IPS-NIHi7 (cell line): ENCODE results near the gene NPAS2.

Source experiments
- DNase-seq: peaks from one replicate; pipeline ENCODE4 v3.0.0; 2012; ENCODE audit warnings: mixed read lengths; ENCODE audit errors: extremely low spot score

NPAS2 gene

DNA sequence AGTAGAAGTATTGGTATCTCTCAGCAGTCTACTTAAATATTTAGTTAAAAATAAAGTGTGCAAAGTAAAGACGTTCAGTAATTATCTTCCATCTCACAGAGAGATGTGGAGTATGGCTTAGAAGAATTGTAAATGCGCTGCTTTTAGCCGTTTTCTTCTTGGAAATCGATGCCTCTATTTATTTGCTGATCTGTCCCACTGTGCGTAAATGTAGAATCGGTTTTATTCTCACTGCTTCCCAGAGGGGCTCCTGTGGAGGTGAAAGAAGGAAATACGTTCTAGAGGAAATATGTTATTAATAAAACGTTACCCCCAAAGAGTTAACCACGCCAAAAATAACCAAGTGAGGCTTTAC is 1.9 kb downstream of the NPAS2 start:
- DNase-seq: no peak

DNA sequence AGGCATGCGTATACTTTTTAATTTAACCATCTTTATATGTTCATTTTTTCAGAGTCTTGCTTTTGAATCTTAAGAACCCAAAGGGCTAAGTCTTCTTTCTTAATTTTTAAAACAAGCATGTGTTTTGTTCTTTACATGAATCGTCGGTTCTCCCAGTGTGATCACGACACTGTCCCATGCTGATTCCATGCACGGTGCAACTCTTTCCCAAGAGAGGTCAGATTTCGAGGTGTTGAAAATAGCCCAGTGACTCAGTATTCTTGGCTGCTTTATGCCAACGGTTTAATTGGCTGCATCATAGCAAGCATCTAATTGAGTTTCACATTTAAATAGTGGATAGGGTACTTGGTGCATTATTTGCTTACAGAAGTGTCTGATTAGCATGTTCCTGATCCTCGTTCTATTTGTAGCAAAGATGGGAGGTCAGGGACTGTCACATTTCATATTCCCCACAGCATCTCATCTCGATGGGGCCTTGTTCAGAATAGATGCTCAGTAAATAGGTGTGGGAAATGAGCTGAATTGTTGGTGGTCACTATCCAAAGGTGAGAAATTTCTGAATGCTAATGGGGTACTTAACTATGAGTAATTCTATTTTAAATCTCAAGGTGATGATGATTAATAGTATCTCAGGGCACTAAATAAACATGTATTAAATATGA is 2.8 kb downstream of the NPAS2 start:
- DNase-seq: no peak

DNA sequence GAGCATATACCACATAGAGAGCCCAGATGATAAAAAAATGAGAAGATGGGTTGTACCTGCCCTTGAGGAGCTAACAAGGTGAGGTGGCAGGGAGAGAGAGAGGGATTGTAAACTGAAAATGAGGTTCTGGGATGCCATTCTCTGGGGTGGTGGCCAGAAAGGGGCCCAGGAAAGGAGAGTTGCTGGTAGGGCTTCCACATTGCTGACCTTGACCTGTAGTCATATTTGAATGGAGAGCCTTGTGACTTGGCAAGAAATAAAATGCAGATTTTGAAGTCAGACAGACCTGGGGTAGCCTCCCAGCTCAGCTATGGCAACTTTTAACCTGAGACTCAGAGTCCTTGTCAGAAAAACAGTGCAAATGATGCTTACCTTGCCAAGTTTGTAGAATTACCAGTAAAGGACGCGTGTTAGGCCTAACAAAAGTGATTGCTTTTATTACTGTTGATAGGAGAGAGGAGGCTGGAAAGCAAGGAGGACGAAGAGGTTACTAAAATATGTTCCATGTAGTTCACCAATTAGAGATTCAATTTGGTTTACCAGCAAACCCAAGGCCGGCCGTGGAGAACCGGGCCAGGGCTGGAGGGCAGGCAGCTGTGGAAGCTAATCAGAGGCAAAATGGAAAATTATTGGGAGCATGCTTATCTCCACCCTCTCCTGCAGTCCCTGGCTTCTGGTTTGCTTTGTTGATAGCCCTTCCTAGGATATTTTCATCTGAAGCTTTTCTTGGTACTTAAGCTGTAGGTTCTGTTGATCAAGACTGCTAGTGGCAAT is 3.9 kb downstream of the NPAS2 start:
- no peak for DNase-seq

DNA sequence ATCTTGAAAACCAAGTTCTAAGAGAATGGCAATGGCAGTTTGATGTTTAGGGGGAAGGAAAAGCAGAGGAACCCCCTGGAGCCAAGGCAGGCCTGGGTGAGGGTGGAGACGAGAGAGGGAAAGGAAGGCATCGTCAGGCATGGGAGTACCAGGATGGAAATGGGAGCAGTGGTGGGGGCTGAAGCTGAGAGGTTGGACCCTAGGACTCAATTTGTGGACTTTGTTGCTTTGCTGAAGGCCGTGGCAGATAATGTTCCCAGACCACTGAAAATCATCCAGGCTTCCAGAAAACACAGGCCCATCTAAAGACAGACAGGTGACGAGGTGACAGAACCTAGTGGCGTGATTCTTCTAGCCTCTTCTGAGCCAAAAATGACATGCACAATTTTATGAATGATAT is 4.9 kb downstream of the NPAS2 start:
- DNase-seq: no peak

DNA sequence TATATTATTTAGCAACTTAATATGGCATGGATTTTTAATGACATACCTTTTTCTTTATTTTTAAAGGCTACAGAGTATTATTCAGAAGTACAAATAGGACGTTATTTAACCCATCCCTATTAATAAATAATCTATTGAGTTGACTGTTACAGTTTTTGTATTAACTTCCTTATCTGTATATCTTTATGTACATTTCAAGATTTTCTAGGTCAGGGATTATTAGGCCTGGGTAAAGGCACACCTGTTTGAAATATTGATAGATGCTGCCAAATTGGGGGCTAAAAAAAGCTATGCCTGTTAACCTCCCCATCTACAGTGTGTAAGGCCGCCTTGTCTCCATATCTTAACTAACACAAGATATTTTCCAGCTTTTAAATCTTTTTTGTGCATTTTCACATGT is 6.6 kb downstream of the NPAS2 start:
- no peak for DNase-seq

DNA sequence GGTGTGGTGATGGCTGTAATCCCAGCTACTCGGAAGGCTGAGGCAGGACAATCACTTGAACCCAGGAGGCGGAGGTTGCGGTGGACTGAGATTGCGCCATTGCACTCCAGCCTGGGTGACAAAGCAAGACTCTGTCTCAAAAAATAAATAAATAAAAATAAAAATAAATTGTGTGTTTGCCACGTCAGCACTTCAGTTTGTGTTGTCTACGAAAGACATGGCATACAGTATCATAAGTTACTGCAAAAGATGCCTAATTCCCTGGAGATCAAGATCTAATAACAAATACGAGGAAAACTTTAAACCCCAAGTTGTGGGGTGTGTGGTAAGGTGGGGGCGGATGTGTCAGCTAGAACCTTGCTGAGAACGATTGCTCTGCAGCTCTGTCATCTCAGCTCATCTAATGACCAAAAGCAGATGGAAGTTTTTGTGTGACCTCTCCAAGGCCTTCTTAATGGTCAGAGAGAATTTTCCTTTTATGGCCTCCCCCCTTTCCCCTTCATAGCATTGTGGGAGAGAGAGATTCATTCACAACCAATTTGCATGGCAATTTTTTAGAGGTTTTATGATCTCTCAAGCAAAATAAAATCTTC is 11.3 kb downstream of the NPAS2 start:
- no peak for DNase-seq

DNA sequence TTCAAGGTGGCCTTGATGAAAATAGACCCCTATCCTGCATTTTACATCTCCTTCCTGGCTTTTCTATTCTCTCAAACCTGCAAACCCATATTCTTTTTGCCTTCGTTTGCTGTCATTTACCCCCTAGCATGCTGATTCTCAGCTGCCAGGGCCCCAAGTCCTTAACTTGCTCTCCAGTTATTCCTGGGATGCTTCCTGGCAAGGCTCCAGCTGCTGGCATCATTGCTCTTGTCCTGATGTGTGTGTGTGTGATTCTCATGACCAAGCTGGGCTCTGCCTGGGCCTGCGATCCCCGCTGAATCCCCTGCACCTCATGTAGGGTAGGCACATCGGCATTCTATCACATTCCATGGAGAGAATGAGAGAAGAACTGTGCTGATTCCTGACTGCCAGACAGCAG is 11.9 kb downstream of the NPAS2 start:
- no peak for DNase-seq

DNA sequence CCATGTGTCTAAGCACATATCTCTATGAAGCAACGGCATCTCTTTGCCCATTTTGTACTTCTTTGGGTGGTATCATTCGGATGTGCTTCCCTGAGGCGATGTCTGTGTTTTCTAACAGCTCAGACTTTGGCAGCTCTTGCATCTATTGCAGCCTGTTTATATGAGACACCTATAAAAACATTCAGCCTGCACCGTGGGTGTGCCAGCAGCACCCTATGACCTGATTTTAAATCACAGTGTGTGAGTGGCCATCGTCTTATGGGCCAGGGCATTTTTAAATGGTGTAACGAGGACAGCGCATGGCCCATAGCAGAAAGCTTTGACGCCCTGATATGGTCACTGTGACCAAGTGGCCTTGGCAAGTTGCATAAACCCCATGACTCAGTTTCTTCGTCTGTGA is 12.9 kb downstream of the NPAS2 start:
- no peak for DNase-seq

DNA sequence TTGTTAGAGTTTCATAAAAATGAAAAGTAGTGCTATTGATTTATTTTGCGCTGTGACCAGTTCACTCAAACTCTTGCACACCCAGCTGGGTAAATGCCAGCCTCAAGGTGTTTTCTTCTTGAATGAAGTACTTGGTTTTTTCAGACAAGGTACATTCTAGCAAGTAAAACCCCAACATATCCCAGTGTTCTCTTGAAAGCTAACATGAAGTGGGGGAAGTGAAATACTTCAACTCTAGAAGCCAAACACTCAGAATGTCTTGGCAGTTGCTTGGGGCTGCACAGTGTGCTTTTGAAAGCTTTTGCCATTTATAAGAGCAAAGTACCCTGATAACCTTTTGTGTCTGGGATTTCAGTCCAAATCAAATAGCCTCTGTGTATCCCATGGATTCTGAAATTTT is 13.4 kb downstream of the NPAS2 start:
- no peak for DNase-seq

DNA sequence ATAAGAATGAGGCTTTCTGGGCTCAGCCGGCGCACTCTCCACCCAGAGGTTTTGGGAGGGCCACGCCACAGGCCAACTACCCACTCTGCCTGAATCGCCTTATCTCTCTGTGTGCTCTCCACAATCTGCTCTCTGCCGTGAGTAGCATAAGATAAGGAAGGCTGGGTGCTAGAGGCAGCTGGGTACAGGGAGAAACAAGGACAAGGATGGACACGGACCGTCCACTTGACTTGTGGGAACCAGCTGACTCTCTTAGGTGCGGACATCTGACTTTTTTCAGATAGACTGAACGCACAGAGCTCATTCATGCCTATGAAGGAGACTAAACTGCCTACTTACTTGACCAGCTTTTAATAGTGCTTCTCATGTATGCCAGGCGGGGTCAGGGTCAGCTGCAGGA is 14.3 kb downstream of the NPAS2 start:
- no peak for DNase-seq

DNA sequence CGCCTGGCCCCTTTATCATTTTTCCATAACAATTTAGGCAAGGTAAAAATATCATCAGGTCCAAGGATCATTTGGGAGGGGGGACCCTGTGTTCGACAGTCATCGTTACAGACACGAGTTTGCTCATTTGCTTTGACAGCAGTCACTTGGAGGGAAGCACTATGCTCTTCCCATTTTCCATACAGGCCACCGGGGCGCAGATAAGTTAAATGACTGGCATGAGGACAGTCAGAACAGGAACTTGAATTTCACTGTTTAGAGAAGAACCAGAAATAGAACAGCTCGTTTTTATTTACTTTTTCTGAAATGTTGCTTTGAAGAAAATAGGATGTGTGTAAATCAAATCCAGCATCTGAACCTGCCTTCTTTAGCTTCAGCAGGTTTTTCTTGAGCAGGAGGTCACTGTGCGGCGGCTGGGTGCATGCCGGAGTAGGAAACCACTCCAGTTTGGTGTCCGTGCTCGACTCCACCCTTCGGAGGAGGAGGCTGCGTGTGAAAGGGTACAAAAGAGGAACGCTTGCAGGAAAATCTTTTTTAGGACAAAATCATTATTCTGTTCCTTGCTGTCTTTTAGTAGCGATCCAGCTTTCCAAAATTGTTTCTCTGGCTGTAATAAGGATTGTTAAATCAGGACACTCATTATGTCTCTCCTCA is 15.2 kb downstream of the NPAS2 start:
- no peak for DNase-seq

DNA sequence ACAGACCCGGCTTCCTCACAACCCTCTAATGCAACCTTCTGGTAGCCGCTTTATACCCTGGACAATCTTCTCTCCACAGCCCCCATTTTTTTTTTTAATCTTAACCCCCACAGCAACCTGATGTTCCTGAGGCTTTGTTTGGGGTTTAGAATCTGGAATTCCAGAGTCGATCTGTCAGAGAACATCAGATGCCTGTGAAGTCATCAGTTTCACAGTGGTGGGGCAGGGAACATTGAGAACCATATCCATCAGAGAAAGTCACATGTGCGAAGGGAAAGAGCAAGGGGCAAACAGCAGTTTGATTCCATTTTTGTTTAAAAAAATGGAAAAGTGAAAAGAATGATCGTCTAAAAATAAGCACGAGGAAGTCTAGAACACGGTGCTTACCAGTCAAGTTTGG is 20.6 kb downstream of the NPAS2 start:
- DNase-seq: no peak

DNA sequence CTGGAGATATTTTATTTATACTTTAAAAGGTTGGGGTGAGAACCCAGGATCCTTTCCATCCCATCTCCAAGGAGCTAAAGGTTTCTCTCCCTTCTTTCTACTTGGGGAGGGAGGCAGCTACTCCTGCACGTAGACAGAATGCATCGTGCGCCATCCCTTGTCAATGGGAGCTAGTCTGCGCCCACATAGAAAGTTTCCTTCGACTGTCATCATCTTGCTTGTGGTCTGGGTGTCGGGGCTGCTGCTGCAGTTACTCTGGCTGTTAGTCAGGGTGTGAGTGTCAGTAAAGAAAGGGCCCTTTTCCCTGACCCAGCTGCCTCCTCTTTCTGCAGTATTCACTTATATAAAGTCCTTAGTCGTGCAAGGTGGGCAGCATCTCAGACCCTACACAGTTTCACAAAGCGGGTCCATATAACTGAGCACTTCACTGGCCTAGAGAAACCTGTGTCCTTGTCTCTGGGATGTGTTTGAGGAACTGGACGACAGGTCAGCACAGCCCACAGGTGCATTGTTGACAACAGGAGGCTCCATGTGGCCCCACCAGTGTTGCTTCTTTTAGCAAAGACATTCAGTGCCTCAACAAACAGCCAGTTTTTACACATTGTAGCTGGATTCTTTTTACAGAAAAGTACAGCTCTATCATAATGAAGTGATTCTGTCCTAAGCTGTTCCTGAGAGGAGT is 22.4 kb downstream of the NPAS2 start:
- DNase-seq: no peak

DNA sequence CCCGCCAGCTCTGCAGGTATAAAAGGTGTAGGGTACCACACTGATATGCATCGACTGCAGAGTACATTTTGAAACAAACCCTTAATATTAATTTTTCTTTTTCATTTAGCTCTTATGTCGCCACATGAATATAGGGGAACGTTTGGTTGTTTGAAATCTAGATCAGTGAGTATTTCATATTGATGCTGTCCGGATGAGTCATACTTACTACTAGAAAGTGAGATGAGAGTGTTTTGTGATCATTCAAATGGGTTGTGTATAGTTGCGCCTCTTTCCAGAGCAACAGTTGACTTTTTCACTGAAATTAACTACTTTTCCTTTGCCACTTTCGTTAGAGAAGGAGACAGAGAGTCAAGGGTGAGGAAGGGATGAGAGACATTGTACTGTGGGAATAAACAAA is 24.6 kb downstream of the NPAS2 start:
- no peak for DNase-seq

DNA sequence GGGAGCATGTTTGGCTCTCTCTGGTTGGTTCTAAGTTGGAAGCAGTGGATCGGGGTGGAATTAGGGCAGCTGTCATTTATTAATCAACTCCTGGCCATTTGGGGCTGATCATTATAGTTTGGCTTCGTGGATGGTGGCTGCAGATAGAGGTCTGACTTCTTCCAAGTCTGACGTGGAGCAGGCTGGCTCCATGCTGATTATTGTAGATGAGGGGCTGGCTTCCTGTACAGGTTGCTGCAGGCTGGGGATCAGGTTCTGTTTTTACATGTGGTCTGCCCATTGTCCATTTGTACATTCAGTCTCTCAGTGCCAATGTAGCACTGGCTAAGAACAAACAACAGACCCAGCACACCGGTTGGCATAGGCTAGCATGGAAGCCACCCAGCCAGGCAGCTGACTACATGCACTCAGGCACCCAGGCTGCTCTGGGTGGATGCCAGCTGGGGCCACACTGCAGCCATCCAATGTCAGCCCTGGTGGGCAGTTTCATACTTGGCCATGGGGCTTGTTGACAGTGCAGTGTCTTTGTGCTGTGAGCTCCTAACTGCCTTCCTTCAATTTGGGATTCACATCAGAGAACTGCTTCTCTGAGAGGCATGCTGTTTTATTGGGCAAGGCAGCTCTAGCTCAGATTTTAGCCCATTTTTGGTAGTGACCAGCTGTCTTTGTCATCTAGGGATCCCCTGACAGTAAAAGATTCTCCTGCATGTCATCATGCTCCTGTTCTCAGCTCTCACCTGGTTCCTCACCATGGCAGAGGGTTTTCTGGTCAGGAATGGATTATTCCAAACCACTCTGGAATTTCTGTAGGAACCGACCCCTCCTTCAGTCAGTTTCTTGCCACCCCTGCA is 25.4 kb downstream of the NPAS2 start:
- DNase-seq: no peak

DNA sequence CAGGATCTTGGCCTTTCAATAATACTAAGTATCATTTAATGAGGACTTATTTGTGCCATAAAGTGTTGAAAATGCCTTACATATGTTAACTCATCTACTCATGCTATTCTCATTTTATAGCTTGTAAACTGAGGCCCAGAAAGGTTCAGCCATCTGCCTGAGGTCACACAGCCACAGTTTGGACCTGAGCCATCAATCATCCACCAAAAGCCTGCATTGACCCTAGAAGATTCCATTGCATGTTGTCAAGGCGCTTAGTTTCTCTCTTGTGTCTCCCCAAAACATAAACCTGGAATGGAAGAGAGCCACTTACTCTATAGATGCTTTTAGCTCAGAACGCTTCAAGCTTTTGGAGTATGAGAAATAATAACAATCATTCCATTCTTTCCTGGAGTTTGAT is 26.8 kb downstream of the NPAS2 start:
- DNase-seq: no peak

DNA sequence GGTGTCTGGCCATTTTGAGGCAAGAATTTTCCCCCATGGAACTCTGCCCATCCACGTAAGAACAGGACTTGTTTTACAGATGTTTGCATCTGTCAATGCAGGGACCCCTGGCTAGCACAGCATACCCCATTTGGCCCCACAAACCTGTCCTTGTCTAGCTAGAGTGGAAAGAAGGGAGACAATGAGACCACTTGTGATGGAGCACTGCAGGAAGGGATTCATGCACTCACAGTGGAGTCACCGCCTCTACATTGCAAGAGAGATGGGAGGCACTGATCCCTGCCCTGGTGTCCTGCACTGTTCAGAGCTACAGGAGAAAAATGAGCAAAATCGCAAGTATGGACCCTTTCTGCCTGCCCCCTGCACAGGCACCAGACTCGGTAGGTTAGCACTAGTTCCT is 32.5 kb downstream of the NPAS2 start:
- no peak for DNase-seq

DNA sequence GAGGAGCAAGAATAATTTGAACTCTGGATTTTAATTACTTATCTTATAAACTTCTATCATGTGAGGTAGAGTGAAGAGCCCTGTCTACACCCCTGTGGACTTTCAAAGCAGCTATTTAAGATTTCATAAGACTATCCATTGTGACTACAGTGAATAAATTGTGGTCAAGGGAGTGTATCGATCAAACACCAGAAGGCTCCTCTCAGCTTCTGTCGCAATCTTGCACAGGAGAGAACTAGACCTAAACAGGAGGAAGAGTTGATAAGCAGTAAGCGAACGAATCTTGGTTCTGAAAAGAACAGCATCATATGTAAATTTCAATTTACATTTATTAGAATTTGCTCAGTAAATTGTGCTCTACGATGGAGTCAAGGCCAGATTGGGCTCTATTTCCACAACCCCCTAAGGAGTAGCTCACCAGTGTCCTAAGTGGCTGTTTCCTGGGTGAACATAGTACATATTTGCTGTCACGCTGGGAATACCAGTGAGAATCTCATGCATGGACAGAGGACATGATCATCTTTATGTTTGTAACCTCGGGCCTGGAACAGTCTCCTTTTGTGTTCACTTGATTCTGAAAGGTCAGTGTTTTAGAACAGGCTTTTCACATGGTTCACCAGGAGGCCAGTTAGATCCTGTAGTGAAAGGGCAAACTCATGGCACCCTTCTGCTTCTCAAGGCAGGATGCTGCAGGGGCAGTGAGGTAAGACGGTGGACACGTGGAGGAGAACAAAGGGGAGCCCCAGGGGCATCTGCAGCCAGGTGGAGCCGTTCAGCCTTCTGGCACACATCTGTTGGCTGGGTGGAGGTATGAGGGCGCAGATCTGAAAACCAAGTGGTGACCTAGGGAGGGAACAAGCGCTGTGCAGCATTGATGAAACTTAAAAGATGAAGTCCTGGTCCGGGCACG is 33.3 kb downstream of the NPAS2 start:
- peak; percentile 24 for DNase-seq

DNA sequence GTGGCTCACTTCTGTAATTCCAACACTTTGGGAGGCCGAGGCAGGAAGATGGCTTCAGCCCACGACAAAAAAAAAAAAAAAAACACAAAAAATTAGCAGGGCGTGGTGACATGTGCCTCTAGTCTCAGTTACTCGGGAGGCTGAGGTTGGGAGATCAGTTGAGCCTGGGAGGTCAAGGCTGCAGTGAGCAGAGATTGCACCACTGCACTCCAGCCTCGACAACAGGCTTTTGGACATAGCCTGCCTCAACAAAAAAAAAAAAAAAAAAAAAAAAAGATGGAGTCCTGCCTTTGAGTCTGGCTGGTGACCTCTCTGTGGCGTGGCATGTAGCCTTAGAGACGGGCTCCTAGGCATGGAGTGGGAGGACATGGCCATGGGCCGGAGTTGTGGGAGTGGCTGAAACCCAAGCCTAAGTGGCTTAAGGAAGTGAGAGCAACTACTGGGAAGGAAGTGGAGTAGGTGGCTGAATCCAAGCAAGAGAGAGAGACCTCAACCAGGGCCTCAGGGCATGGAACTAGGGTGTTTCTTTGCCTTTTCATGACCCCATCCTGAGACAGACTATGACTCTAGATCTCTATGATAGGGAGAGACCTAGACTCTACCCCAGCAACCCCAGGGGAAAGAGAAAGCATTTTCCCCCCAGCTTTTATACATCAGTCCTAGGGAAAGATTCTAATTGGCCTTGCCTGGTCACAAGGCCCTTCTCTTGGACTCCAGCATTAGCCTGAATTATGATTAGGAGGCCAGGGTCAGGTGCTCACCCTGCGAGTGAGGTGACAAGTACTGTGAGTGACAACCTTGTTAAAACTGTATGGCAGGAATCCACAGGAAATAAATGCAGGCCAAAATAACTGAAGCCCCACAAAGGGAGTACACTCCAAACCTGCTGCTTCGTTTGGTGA is 34.2 kb downstream of the NPAS2 start:
- no peak for DNase-seq
